ENCODE data around the gene DPF3.

GRCh38 chr14:72825486-72825885 is 68.4 kb downstream of the DPF3 start:
- TF ChIP-seq POLR2A (IDR thresholded peaks at IDR 0.05) (no peak), CTCF (IDR thresholded peaks at IDR 0.05) (no peak)

Measured in esophagus squamous epithelium (tissue), 4 donors.